ENCODE data around the gene HS6ST3.
A peak's percentile ranks its signal among the peaks of the same experiment; 100 is the strongest.

Gene HS6ST3

GRCh38 chr13:96690998-96691397 is 601.1 kb downstream of the HS6ST3 start:
- no peak for TF ChIP-seq GATA1 (IDR thresholded peaks at IDR 0.05; ENCODE audit: low read depth, low read length)
- no peak for TF ChIP-seq POLR2A (IDR thresholded peaks at IDR 0.05; ENCODE audit: low read length)
- no peak for DNase-seq

- TF ChIP-seq GATA1 (IDR thresholded peaks at IDR 0.05; ENCODE audit: low read depth, low read length) (no peak), POLR2A (IDR thresholded peaks at IDR 0.05; ENCODE audit: low read length) (no peak)
- DNase-seq, result no peak
Observed at GRCh38 chr13:96696389-96696900, 606.5 kb downstream of the HS6ST3 start.

- no peak for TF ChIP-seq GATA1 (IDR thresholded peaks at IDR 0.05; ENCODE audit: low read depth, low read length)
- no peak for TF ChIP-seq POLR2A (IDR thresholded peaks at IDR 0.05; ENCODE audit: low read length)
- no peak for DNase-seq
Observed at GRCh38 chr13:96700657-96701056, 610.8 kb downstream of the HS6ST3 start.

GRCh38 chr13:96707146-96707545 is 617.2 kb downstream of the HS6ST3 start:
- DNase-seq, result no peak
- TF ChIP-seq GATA1 (IDR thresholded peaks at IDR 0.05; ENCODE audit: low read depth, low read length) (no peak), POLR2A (IDR thresholded peaks at IDR 0.05; ENCODE audit: low read length) (no peak)

- TF ChIP-seq POLR2A (IDR thresholded peaks at IDR 0.05; ENCODE audit: low read length), result no peak
- no peak for TF ChIP-seq GATA1 (IDR thresholded peaks at IDR 0.05; ENCODE audit: low read depth, low read length)
- peak in 1 of 2 experiments; percentile 9 for DNase-seq
Observed at GRCh38 chr13:96710166-96710862, 620.4 kb downstream of the HS6ST3 start.

GRCh38 chr13:96720446-96720845 is 630.5 kb downstream of the HS6ST3 start:
- no peak for TF ChIP-seq GATA1 (IDR thresholded peaks at IDR 0.05; ENCODE audit: low read depth, low read length)
- TF ChIP-seq POLR2A (IDR thresholded peaks at IDR 0.05; ENCODE audit: low read length), result no peak
- DNase-seq, result no peak

GRCh38 chr13:96726651-96727050 is 636.7 kb downstream of the HS6ST3 start:
- no peak for DNase-seq
- TF ChIP-seq GATA1 (IDR thresholded peaks at IDR 0.05; ENCODE audit: low read depth, low read length) (no peak), POLR2A (IDR thresholded peaks at IDR 0.05; ENCODE audit: low read length) (no peak)

- TF ChIP-seq GATA1 (IDR thresholded peaks at IDR 0.05; ENCODE audit: low read depth, low read length) (no peak), POLR2A (IDR thresholded peaks at IDR 0.05; ENCODE audit: low read length) (no peak)
- DNase-seq, result no peak
Observed at GRCh38 chr13:96728463-96728862, 638.6 kb downstream of the HS6ST3 start.

- DNase-seq, result no peak
- TF ChIP-seq GATA1 (IDR thresholded peaks at IDR 0.05; ENCODE audit: low read depth, low read length) (no peak), POLR2A (IDR thresholded peaks at IDR 0.05; ENCODE audit: low read length) (no peak)
Observed at GRCh38 chr13:96730676-96731075, 640.8 kb downstream of the HS6ST3 start.

- DNase-seq, result no peak
- TF ChIP-seq GATA1 (IDR thresholded peaks at IDR 0.05; ENCODE audit: low read depth, low read length), result no peak
- TF ChIP-seq POLR2A (IDR thresholded peaks at IDR 0.05; ENCODE audit: low read length), result no peak
Observed at GRCh38 chr13:96734499-96734898, 644.6 kb downstream of the HS6ST3 start.

GRCh38 chr13:96741779-96742178 is 651.9 kb downstream of the HS6ST3 start:
- DNase-seq, result no peak
- no peak for TF ChIP-seq POLR2A (IDR thresholded peaks at IDR 0.05; ENCODE audit: low read length)
- TF ChIP-seq GATA1 (IDR thresholded peaks at IDR 0.05; ENCODE audit: low read depth, low read length), result no peak

GRCh38 chr13:96743296-96744089 is 653.6 kb downstream of the HS6ST3 start:
- no peak for DNase-seq
- TF ChIP-seq POLR2A (IDR thresholded peaks at IDR 0.05; ENCODE audit: low read length) (no peak), GATA1 (IDR thresholded peaks at IDR 0.05; ENCODE audit: low read depth, low read length) (no peak)

- TF ChIP-seq POLR2A (IDR thresholded peaks at IDR 0.05; ENCODE audit: low read length) (no peak), GATA1 (IDR thresholded peaks at IDR 0.05; ENCODE audit: low read depth, low read length) (no peak)
- DNase-seq, result no peak
Observed at GRCh38 chr13:96744367-96745331, 654.7 kb downstream of the HS6ST3 start.
